Activated naive CD8-positive, alpha-beta T cell treated with anti-CD3 and anti-CD28 coated beads, Interleukin-2, amount 50 U/mL, for 24 hours (primary cell): Measurements from ENCODE around the gene NEURL4.
"Not testable (repeated sequence)": the region's sequence is repeated elsewhere in the genome, so short reads cannot be mapped to it uniquely, and the experiment has no call there.

ENCODE experiments used
- ATAC-seq: fragments of 150-1000 bp; cut with Tn5 transposase; one replicate; pipeline ENCODE4 v1.10.0; 2021
- DNase-seq: peaks from one replicate; pipeline ENCODE4 v3.0.0; 2021
- H3K27ac Mint-ChIP-seq: one replicate; pipeline ENCODE4 v1.8.0; 2021; ENCODE audit warnings: mild to moderate bottlenecking, mixed read lengths
- H3K27me3 Mint-ChIP-seq: one replicate; pipeline ENCODE4 v1.8.0; 2021; ENCODE audit warnings: mixed read lengths
- H3K36me3 Mint-ChIP-seq: one replicate; pipeline ENCODE4 v1.8.0; 2021; ENCODE audit warnings: low read depth, mixed read lengths
- H3K4me1 Mint-ChIP-seq: one replicate; pipeline ENCODE4 v1.8.0; 2021; ENCODE audit warnings: mixed read lengths
- H3K4me3 Mint-ChIP-seq: one replicate; pipeline ENCODE4 v1.8.0; 2021; ENCODE audit warnings: mild to moderate bottlenecking, moderate library complexity, mixed read lengths
- H3K9me3 Mint-ChIP-seq: one replicate; pipeline ENCODE4 v1.8.0; 2021; ENCODE audit warnings: mixed read lengths

The NEURL4 gene

GRCh38 chr17:7328840-7329373, at the start of gene NEURL4:
Gene NEURL4 (minus strand): TSS chr17:7329335. CDS start chr17:7329312, 23 bp downstream.
- H3K36me3 Mint-ChIP-seq: peaks cover 7% of the 10 kb centered on the region
- DNase-seq (peak; percentile 45), ATAC-seq (peak; percentile 2)
- peaks cover 4% of the 10 kb centered on the region for H3K27me3 Mint-ChIP-seq
- H3K4me1 Mint-ChIP-seq: peaks cover 52% of the 10 kb centered on the region
- H3K9me3 Mint-ChIP-seq: no peaks in the 10 kb centered on the region
- peak within 1 kb of the TSS; percentile 97 for H3K4me3 Mint-ChIP-seq
- H3K27ac Mint-ChIP-seq: peak within 1 kb of the TSS; percentile 97

GRCh38 chr17:7374353-7374752, 45.2 kb upstream of the NEURL4 start:
- ATAC-seq (no peak), DNase-seq (no peak)
- Mint-ChIP-seq H3K4me1 (no peaks in the 10 kb centered on the region), H3K27ac (no peak overlapping the region), H3K9me3 (peaks cover 3% of the 10 kb centered on the region), H3K4me3 (no peak overlapping the region), H3K27me3 (peaks cover 18% of the 10 kb centered on the region), H3K36me3 (no peaks in the 10 kb centered on the region)

GRCh38 chr17:7370853-7371252, 41.7 kb upstream of the NEURL4 start:
- Mint-ChIP-seq H3K27me3 (no peaks in the 10 kb centered on the region), H3K36me3 (no peaks in the 10 kb centered on the region), H3K4me1 (no peaks in the 10 kb centered on the region), H3K9me3 (no peaks in the 10 kb centered on the region), H3K27ac (no peak overlapping the region), H3K4me3 (no peak overlapping the region)
- no peak for ATAC-seq
- DNase-seq: no peak

GRCh38 chr17:7369825-7370224, 40.7 kb upstream of the NEURL4 start:
- H3K27ac Mint-ChIP-seq: no peak overlapping the region
- DNase-seq (no peak), ATAC-seq (no peak)
- no peaks in the 10 kb centered on the region for H3K4me1 Mint-ChIP-seq
- H3K4me3 Mint-ChIP-seq: no peak overlapping the region
- H3K27me3 Mint-ChIP-seq: no peaks in the 10 kb centered on the region
- no peaks in the 10 kb centered on the region for H3K36me3 Mint-ChIP-seq
- no peaks in the 10 kb centered on the region for H3K9me3 Mint-ChIP-seq

- not testable (repeated sequence) for ATAC-seq, H3K4me1 Mint-ChIP-seq, H3K9me3 Mint-ChIP-seq, H3K27ac Mint-ChIP-seq, H3K4me3 Mint-ChIP-seq, H3K36me3 Mint-ChIP-seq, DNase-seq, H3K27me3 Mint-ChIP-seq
These were observed 39.5 kb upstream of the NEURL4 start for GRCh38 chr17:7368599-7368994.

GRCh38 chr17:7367918-7368598, 38.9 kb upstream of the NEURL4 start:
- H3K27ac Mint-ChIP-seq: no peak overlapping the region
- H3K4me1 Mint-ChIP-seq: no peaks in the 10 kb centered on the region
- H3K27me3 Mint-ChIP-seq: no peaks in the 10 kb centered on the region
- ATAC-seq (no peak), DNase-seq (no peak)
- H3K9me3 Mint-ChIP-seq: no peaks in the 10 kb centered on the region
- H3K36me3 Mint-ChIP-seq: no peaks in the 10 kb centered on the region
- no peak overlapping the region for H3K4me3 Mint-ChIP-seq

GRCh38 chr17:7367083-7367482, 37.9 kb upstream of the NEURL4 start:
- H3K27me3 Mint-ChIP-seq: no peaks in the 10 kb centered on the region
- no peak for DNase-seq
- no peak overlapping the region for H3K27ac Mint-ChIP-seq
- H3K36me3 Mint-ChIP-seq: no peaks in the 10 kb centered on the region
- H3K9me3 Mint-ChIP-seq: no peaks in the 10 kb centered on the region
- no peak overlapping the region for H3K4me3 Mint-ChIP-seq
- H3K4me1 Mint-ChIP-seq: no peaks in the 10 kb centered on the region
- ATAC-seq: no peak

GRCh38 chr17:7365963-7366362, 36.8 kb upstream of the NEURL4 start:
- H3K4me3 Mint-ChIP-seq, H3K9me3 Mint-ChIP-seq, H3K36me3 Mint-ChIP-seq, DNase-seq, H3K27me3 Mint-ChIP-seq, H3K27ac Mint-ChIP-seq, H3K4me1 Mint-ChIP-seq, ATAC-seq: not testable (repeated sequence)

GRCh38 chr17:7363311-7363710, 34.2 kb upstream of the NEURL4 start:
- no peak overlapping the region for H3K27ac Mint-ChIP-seq
- H3K36me3 Mint-ChIP-seq: no peaks in the 10 kb centered on the region
- DNase-seq (no peak), ATAC-seq (no peak)
- no peaks in the 10 kb centered on the region for H3K4me1 Mint-ChIP-seq
- H3K27me3 Mint-ChIP-seq: peaks cover 2% of the 10 kb centered on the region
- H3K4me3 Mint-ChIP-seq: no peak overlapping the region
- no peaks in the 10 kb centered on the region for H3K9me3 Mint-ChIP-seq

- H3K4me1 Mint-ChIP-seq: no peaks in the 10 kb centered on the region
- no peak overlapping the region for H3K4me3 Mint-ChIP-seq
- no peak for DNase-seq
- peaks cover 2% of the 10 kb centered on the region for H3K27me3 Mint-ChIP-seq
- ATAC-seq: no peak
- H3K27ac Mint-ChIP-seq: no peak overlapping the region
- no peaks in the 10 kb centered on the region for H3K36me3 Mint-ChIP-seq
- no peaks in the 10 kb centered on the region for H3K9me3 Mint-ChIP-seq
These were observed 32.8 kb upstream of the NEURL4 start for GRCh38 chr17:7361906-7362305.

- Mint-ChIP-seq H3K9me3 (no peaks in the 10 kb centered on the region), H3K36me3 (peaks cover 2% of the 10 kb centered on the region), H3K27me3 (peaks cover 2% of the 10 kb centered on the region), H3K27ac (no peak overlapping the region), H3K4me1 (peaks cover 23% of the 10 kb centered on the region), H3K4me3 (no peak overlapping the region)
- ATAC-seq: no peak
- no peak for DNase-seq
These were observed 28.2 kb upstream of the NEURL4 start for GRCh38 chr17:7357381-7357780.

GRCh38 chr17:7356756-7357155, 27.6 kb upstream of the NEURL4 start:
- no peak for DNase-seq
- ATAC-seq: no peak
- H3K4me1 Mint-ChIP-seq: peaks cover 25% of the 10 kb centered on the region
- H3K27ac Mint-ChIP-seq: no peak overlapping the region
- peaks cover 2% of the 10 kb centered on the region for H3K27me3 Mint-ChIP-seq
- H3K36me3 Mint-ChIP-seq: peaks cover 2% of the 10 kb centered on the region
- no peaks in the 10 kb centered on the region for H3K9me3 Mint-ChIP-seq
- H3K4me3 Mint-ChIP-seq: no peak overlapping the region

GRCh38 chr17:7356072-7356549, 27.0 kb upstream of the NEURL4 start:
- H3K4me3 Mint-ChIP-seq: no peak overlapping the region
- no peaks in the 10 kb centered on the region for H3K27me3 Mint-ChIP-seq
- no peaks in the 10 kb centered on the region for H3K9me3 Mint-ChIP-seq
- H3K4me1 Mint-ChIP-seq: peaks cover 28% of the 10 kb centered on the region
- H3K27ac Mint-ChIP-seq: no peak overlapping the region
- peaks cover 5% of the 10 kb centered on the region for H3K36me3 Mint-ChIP-seq
- peak; percentile 77 for ATAC-seq
- DNase-seq: peak; percentile 91

- no peaks in the 10 kb centered on the region for H3K9me3 Mint-ChIP-seq
- peaks cover 5% of the 10 kb centered on the region for H3K36me3 Mint-ChIP-seq
- H3K27me3 Mint-ChIP-seq: no peaks in the 10 kb centered on the region
- H3K4me3 Mint-ChIP-seq: no peak overlapping the region
- ATAC-seq (no peak), DNase-seq (no peak)
- no peak overlapping the region for H3K27ac Mint-ChIP-seq
- H3K4me1 Mint-ChIP-seq: peaks cover 33% of the 10 kb centered on the region
These were observed 26.4 kb upstream of the NEURL4 start for GRCh38 chr17:7355573-7355972.

- no peak for DNase-seq
- no peaks in the 10 kb centered on the region for H3K9me3 Mint-ChIP-seq
- no peak within 1 kb of the TSS for H3K4me3 Mint-ChIP-seq
- H3K4me1 Mint-ChIP-seq: peaks cover 37% of the 10 kb centered on the region
- no peak for ATAC-seq
- no peaks in the 10 kb centered on the region for H3K27me3 Mint-ChIP-seq
- peaks cover 5% of the 10 kb centered on the region for H3K36me3 Mint-ChIP-seq
- H3K27ac Mint-ChIP-seq: peak within 1 kb of the TSS; percentile 38
These were observed 25.9 kb upstream of the NEURL4 start, which contains the start of gene TMEM95 for GRCh38 chr17:7355053-7355452. Gene TMEM95 (plus strand): TSS chr17:7355156. CDS start chr17:7355205, 49 bp downstream.
